ENCODE results near the gene CBLC. TPM values are rescaled to one million over a fixed set of nuclear protein-coding genes. Genes with fewer than 3 reads are reported as not detected.

The CBLC gene
- total RNA-seq, 1 donor from 2014 or later, result 0.13 TPM

GRCh38 chr19:44746616-44746945, 31.1 kb upstream of the CBLC start:
- no peak for DNase-seq (ENCODE audit: low read depth in 2 of 2)

DNA sequence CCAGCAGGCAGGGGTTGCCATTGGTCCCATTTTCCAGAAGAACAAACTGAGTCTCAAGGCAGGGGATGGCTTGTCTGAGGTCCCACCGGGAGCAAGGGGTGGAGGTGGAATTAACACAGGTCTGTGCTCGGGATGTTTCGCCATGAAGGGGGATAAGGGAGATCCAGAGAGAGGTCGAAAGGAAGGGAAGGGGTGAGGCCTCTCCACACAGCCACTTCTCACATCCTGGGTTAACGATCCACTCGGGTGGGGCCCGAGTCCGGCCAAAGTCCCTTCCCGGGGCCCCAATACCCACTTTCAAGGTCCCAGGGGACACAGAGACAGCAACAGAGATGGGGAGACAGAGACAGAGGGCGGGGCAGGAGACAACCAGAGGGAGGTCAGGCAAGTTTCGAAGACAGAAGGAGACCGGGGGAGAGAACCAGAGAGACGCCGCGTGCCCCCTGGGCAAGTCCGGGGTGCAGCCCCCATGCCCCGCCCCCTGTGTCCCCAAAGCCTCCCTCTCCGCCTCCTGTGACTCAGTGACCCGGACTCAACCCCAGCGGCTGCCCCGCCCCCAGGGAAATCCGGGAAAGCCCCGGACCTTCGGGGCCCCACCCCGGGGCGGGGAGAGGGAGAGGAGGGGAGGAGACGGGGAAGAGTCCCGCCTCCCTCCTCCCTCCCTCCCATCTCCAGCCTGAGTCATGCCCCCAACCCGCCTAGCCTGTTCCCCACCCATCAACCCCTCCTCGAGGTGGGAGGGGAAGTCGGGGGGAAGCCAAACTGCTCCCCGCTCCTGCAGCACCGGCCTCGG, 30.5 kb upstream of the CBLC start:
- DNase-seq (ENCODE audit: low read depth in 2 of 2), result peak in 1 of 2 donors; percentile 91

- DNase-seq (ENCODE audit: low read depth in 2 of 2), result peak in 1 of 2 donors; percentile 66
These were observed 29.8 kb upstream of the CBLC start for GRCh38 chr19:44747739-44748425.

DNA sequence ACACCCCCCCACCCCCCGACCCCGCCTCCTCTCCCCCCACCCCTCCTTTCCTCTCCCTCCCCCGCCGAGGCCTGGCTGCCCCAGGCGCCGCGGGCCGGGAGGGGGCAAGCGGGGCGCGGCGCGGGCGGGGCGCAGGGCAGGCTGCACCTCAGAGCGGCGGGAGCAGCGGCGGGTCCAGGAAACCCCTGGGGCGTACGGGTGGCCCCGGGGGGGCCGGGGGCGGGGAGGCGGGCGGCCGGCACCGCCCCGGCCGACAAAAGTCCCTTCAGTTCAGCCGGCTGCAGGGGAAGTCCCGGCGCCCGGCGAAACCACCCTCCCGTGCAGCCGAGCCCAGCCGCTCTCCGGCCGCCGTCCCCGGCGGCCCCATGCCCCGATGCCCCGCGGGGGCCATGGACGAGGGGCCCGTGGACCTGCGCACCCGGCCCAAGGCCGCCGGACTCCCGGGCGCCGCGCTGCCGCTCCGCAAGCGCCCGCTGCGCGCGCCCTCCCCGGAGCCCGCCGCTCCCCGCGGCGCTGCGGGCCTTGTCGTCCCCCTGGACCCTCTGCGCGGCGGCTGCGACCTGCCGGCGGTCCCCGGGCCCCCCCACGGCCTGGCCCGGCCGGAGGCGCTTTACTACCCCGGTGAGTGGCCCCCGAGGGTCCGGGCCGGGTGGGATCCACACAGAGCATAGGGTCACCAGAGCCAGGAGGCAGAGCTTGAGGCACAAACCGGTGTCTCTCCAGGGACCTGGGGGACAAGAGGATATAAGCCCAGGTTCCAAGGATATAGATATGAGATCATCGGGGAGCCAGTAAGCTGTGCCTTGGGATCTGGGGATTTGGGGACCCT, 29.1 kb upstream of the CBLC start, which contains the start of gene BCL3:
BCL3 (plus strand) TSS at position 283 of the 829 bp plus-strand sequence; CDS start at position 366, 83 bp downstream.
- DNase-seq (ENCODE audit: low read depth in 2 of 2), result no peak

- DNase-seq (ENCODE audit: low read depth in 2 of 2), result no peak
These were observed 28.4 kb upstream of the CBLC start for GRCh38 chr19:44749292-44749691.

- no peak for DNase-seq (ENCODE audit: low read depth in 2 of 2)
These were observed 27.7 kb upstream of the CBLC start for GRCh38 chr19:44749994-44750393.

DNA sequence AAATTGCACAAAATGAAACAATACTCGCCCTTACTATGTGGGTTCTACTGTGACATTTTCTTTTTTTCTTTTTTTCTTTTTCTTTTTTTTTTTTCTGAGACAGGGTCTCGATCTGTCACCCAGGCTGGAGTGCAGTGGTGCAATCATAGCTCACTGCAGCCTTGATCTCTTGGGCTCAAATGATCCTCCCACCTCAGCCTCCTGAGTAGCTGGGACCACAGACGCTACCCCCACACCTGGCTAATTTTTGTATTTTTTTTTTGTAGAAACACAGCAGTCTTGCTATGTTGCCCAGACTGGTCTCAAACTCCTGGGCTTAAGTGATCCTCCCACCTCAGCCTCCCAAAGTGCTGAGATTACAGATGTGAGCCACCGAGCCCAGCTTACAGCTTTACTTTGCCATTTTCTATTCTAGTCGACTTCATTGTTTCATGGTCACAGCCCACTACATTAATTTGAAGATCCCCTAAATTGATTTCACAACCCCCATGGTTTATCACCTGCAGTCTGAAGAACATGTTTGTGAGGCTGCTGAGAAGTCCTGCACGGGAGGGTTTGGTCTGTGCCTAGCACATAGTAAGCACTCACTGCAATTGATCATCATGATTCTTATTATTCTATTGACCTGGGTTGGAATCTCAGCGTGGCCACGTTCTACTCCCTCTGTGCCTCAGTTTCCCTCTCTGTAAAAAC, 25.4 kb upstream of the CBLC start:
- DNase-seq (ENCODE audit: low read depth in 2 of 2), result no peak

DNA sequence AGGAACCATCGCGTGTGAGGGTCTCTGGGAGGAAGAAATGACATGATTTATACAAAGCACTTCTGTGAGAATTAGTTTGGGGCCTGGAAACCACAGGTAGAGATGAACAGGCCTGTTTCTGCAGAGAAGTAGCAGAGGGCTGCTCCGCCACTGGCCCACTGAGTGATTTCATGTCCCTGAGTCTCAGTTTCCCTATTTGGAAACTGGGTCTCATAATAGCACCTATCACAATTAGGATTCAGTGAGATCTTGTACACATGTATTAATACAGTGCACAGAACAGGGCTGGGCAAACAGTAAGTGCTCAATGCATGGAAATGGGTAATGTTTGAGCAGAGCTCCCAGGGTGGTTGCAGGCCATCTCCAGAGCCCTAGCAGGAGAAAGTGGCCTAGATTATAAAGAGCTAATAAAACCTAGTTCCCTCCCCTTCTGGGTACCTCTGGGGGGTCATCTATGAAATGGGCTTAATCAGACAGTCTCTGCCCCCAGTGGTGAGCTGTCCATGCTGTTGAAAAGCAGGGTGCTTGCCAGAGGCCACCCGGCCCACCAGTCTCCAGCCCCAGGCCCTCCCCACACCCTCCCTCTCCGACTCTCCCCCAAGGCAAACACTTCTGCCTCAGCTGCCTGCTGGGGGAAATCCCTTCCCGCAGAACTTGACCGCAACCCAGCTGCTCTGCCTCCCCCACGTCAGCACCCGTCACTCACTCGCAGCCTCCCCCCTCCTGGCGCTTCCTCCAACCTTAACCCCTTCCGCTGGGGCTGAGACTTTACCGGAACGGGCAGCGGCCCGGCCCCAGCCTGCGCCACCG, 24.7 kb upstream of the CBLC start:
- peak in 1 of 2 donors; percentile 90 for DNase-seq (ENCODE audit: low read depth in 2 of 2)

DNA sequence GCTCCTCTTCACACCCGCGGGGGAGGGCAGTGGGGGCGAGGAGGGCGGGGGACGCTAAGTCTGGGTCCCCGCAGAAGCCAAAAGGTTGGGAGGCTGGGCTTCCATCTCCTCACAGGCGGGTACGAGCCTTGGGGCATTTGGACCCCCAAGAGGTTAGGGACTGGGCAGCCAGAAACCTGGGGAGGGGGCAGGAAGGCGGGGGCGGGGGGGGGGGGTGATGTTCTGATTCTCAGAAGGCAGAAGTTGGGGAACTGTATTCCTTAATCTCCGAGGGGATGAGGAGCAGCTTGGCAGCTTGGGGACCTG, 24.1 kb upstream of the CBLC start:
- no peak for DNase-seq (ENCODE audit: low read depth in 2 of 2)

GRCh38 chr19:44753932-44754749, 23.5 kb upstream of the CBLC start:
- DNase-seq (ENCODE audit: low read depth in 2 of 2), result peak in 1 of 2 donors; percentile 73

- no peak for DNase-seq (ENCODE audit: low read depth in 2 of 2)
These were observed 23.0 kb upstream of the CBLC start for GRCh38 chr19:44754750-44755080.

DNA sequence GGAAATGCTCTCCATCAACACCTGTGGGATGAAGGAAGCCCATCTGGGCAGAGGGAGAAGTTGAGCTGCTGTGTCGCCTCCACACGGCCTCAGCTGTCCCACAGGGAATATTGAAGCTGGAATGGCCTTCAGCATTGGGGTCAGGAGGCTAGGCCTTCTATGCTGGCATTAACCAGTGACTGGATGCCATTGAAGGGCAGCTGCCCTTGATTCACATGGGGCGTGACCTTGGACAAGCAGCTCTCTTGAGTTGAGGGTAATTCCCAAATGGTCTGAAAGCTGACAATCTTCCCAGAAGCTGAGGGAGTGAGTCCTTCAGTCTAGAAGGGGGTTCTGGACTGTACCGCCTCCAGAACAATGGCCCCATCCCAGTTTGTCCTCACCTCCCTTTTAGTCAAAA, 22.5 kb upstream of the CBLC start:
- DNase-seq (ENCODE audit: low read depth in 2 of 2), result no peak

GRCh38 chr19:44756089-44756562, 21.6 kb upstream of the CBLC start:
- no peak for DNase-seq (ENCODE audit: low read depth in 2 of 2)

- DNase-seq (ENCODE audit: low read depth in 2 of 2), result no peak
These were observed 20.5 kb upstream of the CBLC start for GRCh38 chr19:44757057-44757734.

DNA sequence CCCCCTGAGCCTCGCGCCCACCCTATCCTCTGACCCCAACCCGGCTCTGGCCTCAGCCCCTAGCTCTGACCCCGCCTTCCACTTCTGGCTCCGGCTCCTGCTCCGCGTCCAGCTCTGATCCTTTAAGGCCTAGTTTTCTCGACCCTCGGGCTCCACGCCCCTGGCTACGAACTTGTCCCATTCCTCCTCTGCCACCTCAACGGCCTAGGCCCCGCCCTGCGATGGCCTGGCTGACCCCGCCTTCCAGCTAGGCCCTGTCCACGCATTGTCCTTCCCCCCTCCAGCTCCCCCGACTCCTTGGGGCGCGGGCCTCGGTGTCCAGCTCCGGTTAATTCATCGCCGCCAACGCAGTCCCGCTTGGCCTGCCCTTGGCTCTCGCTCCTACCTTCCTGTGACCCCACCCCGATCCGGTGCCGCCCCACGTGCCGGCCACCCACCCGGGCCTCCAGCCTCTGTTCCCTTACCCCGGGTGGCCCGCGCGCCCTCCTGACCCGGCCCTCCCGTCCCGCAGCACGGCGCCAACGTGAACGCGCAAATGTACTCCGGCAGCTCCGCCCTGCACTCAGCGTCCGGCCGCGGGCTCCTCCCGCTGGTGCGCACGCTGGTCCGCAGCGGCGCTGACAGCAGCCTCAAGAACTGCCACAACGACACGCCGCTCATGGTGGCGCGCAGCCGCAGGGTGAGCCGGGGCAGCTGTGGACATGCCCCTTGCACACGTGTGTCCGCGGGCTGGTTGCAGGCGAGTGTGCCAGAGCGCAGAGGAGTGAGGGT, 19.8 kb upstream of the CBLC start:
- DNase-seq (ENCODE audit: low read depth in 2 of 2), result no peak

DNA sequence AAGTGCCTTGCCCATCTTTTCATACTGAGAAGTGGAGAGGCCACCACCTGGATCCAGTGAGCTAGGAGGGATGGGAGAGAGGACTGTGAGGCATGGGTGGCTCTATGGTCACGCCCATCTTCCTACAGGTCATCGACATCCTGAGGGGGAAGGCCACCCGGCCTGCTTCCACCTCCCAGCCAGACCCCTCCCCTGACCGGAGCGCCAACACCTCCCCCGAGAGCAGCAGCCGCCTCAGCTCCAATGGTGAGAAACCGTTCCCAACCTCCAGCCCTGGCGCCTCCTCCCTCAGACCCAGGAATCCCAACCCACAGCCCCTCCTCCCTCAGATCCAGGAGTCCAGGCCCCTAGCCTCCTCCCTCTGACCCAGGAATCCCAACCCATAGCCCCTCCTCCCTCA, 19.1 kb upstream of the CBLC start:
- no peak for DNase-seq (ENCODE audit: low read depth in 2 of 2)

GRCh38 chr19:44759083-44759804, 18.4 kb upstream of the CBLC start:
- DNase-seq (ENCODE audit: low read depth in 2 of 2), result no peak

GRCh38 chr19:44762038-44762437, 15.7 kb upstream of the CBLC start:
- DNase-seq (ENCODE audit: low read depth in 2 of 2), result no peak

All from dermis microvascular lymphatic vessel endothelial cell (primary cell).